Keratinocyte (primary cell): ENCODE results near the gene MYOZ2. TPM values are rescaled to one million over a fixed set of nuclear protein-coding genes. Genes with fewer than 3 reads are reported as not detected.
A peak's percentile ranks its signal among the peaks of the same experiment; 100 is the strongest.

ENCODE experiments used
- DNase-seq: peaks from one replicate; pipeline ENCODE4 v3.0.0-alpha.2; 2011; ENCODE audit warnings: low read depth, missing footprints, low spot score
- FAIRE-seq: peaks from 2 replicates; lab custom pipeline; 2011; peaks lifted over from hg19 to GRCh38; lab: Jason Lieb, UNC
- H2AFZ ChIP-seq: 2 replicates; pipeline ENCODE4 v1.6.0; 2012; ENCODE audit warnings: low read length, control low read depth, inconsistent platforms; ENCODE audit not compliant: control insufficient read depth
- H3K27ac ChIP-seq: 2 replicates; pipeline ENCODE4 v1.5.1; 2011; ENCODE audit warnings: low read length; ENCODE audit not compliant: control insufficient read depth, insufficient read depth
- H3K27me3 ChIP-seq: 3 replicates; pipeline ENCODE4 v1.6.0; 2011; ENCODE audit warnings: low read length; ENCODE audit not compliant: control insufficient read depth, insufficient read depth; ENCODE audit errors: extremely low read depth
- H3K36me3 ChIP-seq, 2 experiments: 2 replicates in 1 of 2; 3 replicates in 1 of 2; pipeline ENCODE4 v1.5.1; 2011; ENCODE audit warnings: low read length in 2 of 2, mild to moderate bottlenecking in 1 of 2; ENCODE audit not compliant: control insufficient read depth in 2 of 2, insufficient read depth in 2 of 2; ENCODE audit errors: extremely low read depth in 1 of 2
- H3K4me1 ChIP-seq: 3 replicates; pipeline ENCODE4 v1.5.1; 2011; ENCODE audit warnings: low read length; ENCODE audit not compliant: control insufficient read depth, insufficient read depth; ENCODE audit errors: extremely low read depth
- H3K4me2 ChIP-seq: 3 replicates; pipeline ENCODE4 v1.6.0; 2011; ENCODE audit warnings: low read depth, low read length; ENCODE audit not compliant: control insufficient read depth, insufficient read depth; ENCODE audit errors: extremely low read depth
- H3K4me3 ChIP-seq, 3 experiments: fragments of 200-600 bp in 1 of 3; sonication (generic) in 1 of 3; 2 replicates in 2 of 3; 3 replicates in 1 of 3; pipeline ENCODE4 v1.5.1; 2011 to 2016; ENCODE audit warnings: low read length in 3 of 3, mild to moderate bottlenecking in 3 of 3, control low read depth in 2 of 3, inconsistent platforms in 1 of 3, low read depth in 1 of 3, mixed read lengths in 1 of 3, mixed run types in 1 of 3, moderate library complexity in 1 of 3; ENCODE audit not compliant: control insufficient read depth in 2 of 3, insufficient read depth in 2 of 3; ENCODE audit errors: extremely low read depth in 1 of 3
- H3K79me2 ChIP-seq: 2 replicates; pipeline ENCODE4 v1.6.0; 2012; ENCODE audit warnings: low read length; ENCODE audit not compliant: control insufficient read depth, insufficient read depth
- H3K9ac ChIP-seq: 3 replicates; pipeline ENCODE4 v1.6.0; 2011; ENCODE audit warnings: low read length; ENCODE audit not compliant: control insufficient read depth, insufficient read depth; ENCODE audit errors: extremely low read depth
- H3K9me1 ChIP-seq: 3 replicates; pipeline ENCODE4 v1.6.0; 2011; ENCODE audit warnings: low read length; ENCODE audit not compliant: control insufficient read depth, insufficient read depth; ENCODE audit errors: extremely low read depth
- H3K9me3 ChIP-seq: 2 replicates; pipeline ENCODE4 v1.5.1; 2012; ENCODE audit warnings: low read depth, low read length; ENCODE audit not compliant: control insufficient read depth
- H4K20me1 ChIP-seq: 3 replicates; pipeline ENCODE4 v1.6.0; 2011; ENCODE audit warnings: low read length; ENCODE audit not compliant: control insufficient read depth, insufficient read depth; ENCODE audit errors: extremely low read depth
- CTCF ChIP-seq, 3 experiments: IDR thresholded peaks in 1 of 3; conservative IDR thresholded peaks in 1 of 3; optimal IDR thresholded peaks in 1 of 3; 2 replicates in 2 of 3; 3 replicates in 1 of 3; pipeline versions ENCODE3 to v1.5.1; 2011; ENCODE audit warnings: low read length in 3 of 3, mild to moderate bottlenecking in 3 of 3, moderate library complexity in 2 of 3, control low read depth in 1 of 3, inconsistent platforms in 1 of 3; ENCODE audit not compliant: insufficient read depth in 2 of 3; ENCODE audit errors: extremely low read depth in 1 of 3
- EZH2 ChIP-seq: IDR thresholded peaks from one replicate; pipeline ENCODE4 v1.6.1; 2012; ENCODE audit warnings: inconsistent platforms, mild to moderate bottlenecking, low read length, moderate library complexity
- dilution Hi-C: fragments of 300-500 bp; cut with MboI; formaldehyde crosslinking; loops from one replicate; pipeline ENCODE4 v1.7.0; 2020; ENCODE audit warnings: low sequenced_read_pairs; ENCODE audit not compliant: extremely low pct_ligation_motif_present
- polyA plus RNA-seq, 5 experiments: library from polyadenylated mRNA; depleted of rRNA in 3 of 5; stranded (reverse) in 3 of 5; stranded (forward) in 1 of 5; unstranded in 1 of 5; fragments of >200 nt; gene quantifications; 1 replicate in 1 of 5; 2 replicates in 3 of 5; 3 replicates in 1 of 5; pipeline versions ENCODE4 v1.2.1 to v1.2.3, GENCODE V29; 2011 to 2012; ENCODE audit warnings: missing spikeins in 2 of 5, low read depth in 1 of 5, low replicate concordance in 1 of 5

The MYOZ2 gene
- polyA plus RNA-seq, 1 donor (not counting 4 experiments of a cell fraction or from before 2014, with no cell fraction given) = not detected

DNA sequence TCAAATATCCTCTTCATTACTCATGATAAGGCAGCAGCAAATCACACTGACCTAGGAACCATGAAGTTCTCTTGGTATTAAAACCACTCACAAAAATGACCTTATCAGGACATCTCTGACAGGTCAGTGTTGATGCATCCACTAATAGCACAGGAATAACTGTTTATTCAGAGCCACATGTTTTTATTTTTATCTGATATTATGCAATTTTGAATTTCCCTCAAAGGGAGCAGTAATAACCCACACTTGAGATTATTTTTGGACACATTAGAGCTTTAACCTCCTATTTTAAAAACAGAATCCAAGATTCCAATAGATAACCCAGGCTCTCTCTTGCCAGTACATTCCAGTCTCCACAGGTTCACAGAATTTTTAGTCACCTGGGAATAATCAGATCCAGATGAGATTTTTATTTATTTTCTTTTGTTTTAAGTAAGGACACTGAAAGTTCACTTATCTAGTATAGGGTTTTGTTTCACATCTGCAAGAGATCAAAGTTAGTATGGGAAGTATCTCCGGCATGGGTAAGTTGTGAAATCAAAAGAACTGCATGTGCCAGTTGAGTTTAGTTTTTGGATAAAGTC is 36.3 kb upstream of the MYOZ2 start:
- no peaks in the 10 kb centered on the region for H3K9me3 ChIP-seq
- H3K27ac ChIP-seq = no peak overlapping the region
- H3K9ac ChIP-seq = no peak overlapping the region
- H3K27me3 ChIP-seq = no peaks in the 10 kb centered on the region
- no peak overlapping the region for H3K4me2 ChIP-seq
- H3K4me3 ChIP-seq = no peak overlapping the region
- TF ChIP-seq CTCF (optimal IDR thresholded peaks at IDR 0.05 in 1 of 3, IDR thresholded peaks at IDR 0.05 in 1 of 3, conservative IDR thresholded peaks at IDR 0.05 in 1 of 3; ENCODE audit: extremely low read depth in 1 of 3, insufficient read depth in 2 of 3, low read length in 3 of 3) = no peak
- TF ChIP-seq EZH2 = no peak
- DNase-seq = no peak
- H4K20me1 ChIP-seq = no peaks in the 10 kb centered on the region
- H2AFZ ChIP-seq = peak overlapping the region; percentile 14
- H3K4me1 ChIP-seq = peaks cover 29% of the 10 kb centered on the region
- H3K9me1 ChIP-seq = no peaks in the 10 kb centered on the region
- no peak for FAIRE-seq
- no peaks in the 10 kb centered on the region for H3K36me3 ChIP-seq
- dilution Hi-C loops = no loop called here
- no peaks in the 10 kb centered on the region for H3K79me2 ChIP-seq

DNA sequence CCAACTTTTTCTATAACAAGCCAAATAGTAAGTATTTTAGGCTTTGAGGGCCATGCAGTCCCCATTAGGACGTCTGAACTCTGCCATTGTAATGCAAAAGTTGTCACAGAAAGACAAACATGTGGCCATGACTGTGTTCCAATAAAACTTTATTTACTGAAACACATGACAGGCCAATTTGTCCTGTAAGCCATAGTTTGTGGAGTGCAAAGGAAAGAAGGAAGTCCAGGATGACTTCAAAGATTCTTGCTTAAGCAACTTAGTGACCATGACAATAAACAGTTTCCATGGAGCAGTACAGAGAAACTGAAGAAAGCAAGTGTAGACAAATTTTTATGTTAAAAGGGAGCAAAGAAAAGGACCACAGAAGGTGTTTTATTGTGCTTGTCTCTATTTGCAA is 35.0 kb upstream of the MYOZ2 start:
- Histone ChIP-seq H2AFZ (no peak overlapping the region), H3K27ac (no peak overlapping the region)
- no peak for DNase-seq

More for the DNA sequence above, 35.0 kb upstream of the MYOZ2 start:
- dilution Hi-C loops = no loop called here
- no peaks in the 10 kb centered on the region for H3K79me2 ChIP-seq
- no peaks in the 10 kb centered on the region for H4K20me1 ChIP-seq
- no peaks in the 10 kb centered on the region for H3K9me1 ChIP-seq
- H3K4me2 ChIP-seq = no peak overlapping the region
- H3K4me1 ChIP-seq = peaks cover 42% of the 10 kb centered on the region
- no peak for FAIRE-seq
- H3K27me3 ChIP-seq = no peaks in the 10 kb centered on the region
- no peak for TF ChIP-seq CTCF (optimal IDR thresholded peaks at IDR 0.05 in 1 of 3, IDR thresholded peaks at IDR 0.05 in 1 of 3, conservative IDR thresholded peaks at IDR 0.05 in 1 of 3; ENCODE audit: extremely low read depth in 1 of 3, insufficient read depth in 2 of 3, low read length in 3 of 3)
- TF ChIP-seq EZH2 = no peak
- H3K9ac ChIP-seq = no peak overlapping the region
- no peak overlapping the region for H3K4me3 ChIP-seq
- H3K9me3 ChIP-seq = no peaks in the 10 kb centered on the region
- H3K36me3 ChIP-seq = no peaks in the 10 kb centered on the region
